Fibroblast of skin of right quadriceps (primary cell): ENCODE results near the gene LZIC.

Experiments used
- DNase-seq: peaks from one replicate; pipeline ENCODE4 v3.0.0-alpha.2; 2013

LZIC gene

GRCh38 chr1:9910076-9910422 lies 33.1 kb downstream of the LZIC start, which contains the start of gene CTNNBIP1:
CTNNBIP1 (minus strand) TSS chr1:9910269; CDS start chr1:9872064, 38,205 bp downstream.
- DNase-seq, result no peak

GRCh38 chr1:9909234-9910046 lies 33.8 kb downstream of the LZIC start:
- DNase-seq, result no peak

- DNase-seq, result no peak
These were observed 34.3 kb downstream of the LZIC start for GRCh38 chr1:9908871-9909233.

GRCh38 chr1:9907441-9907840 lies 35.8 kb downstream of the LZIC start:
- no peak for DNase-seq

GRCh38 chr1:9906466-9906865 lies 36.7 kb downstream of the LZIC start:
- no peak for DNase-seq

- DNase-seq, result peak; percentile 49
These were observed 38.2 kb downstream of the LZIC start for GRCh38 chr1:9905010-9905409.

GRCh38 chr1:9904596-9904995 lies 38.6 kb downstream of the LZIC start:
- peak; percentile 37 for DNase-seq

GRCh38 chr1:9903801-9904527 lies 39.2 kb downstream of the LZIC start:
- no peak for DNase-seq

- DNase-seq, result no peak
These were observed 41.1 kb downstream of the LZIC start for GRCh38 chr1:9902060-9902452.

GRCh38 chr1:9901148-9902059 lies 41.8 kb downstream of the LZIC start:
- no peak for DNase-seq

GRCh38 chr1:9900142-9901043 lies 42.8 kb downstream of the LZIC start:
- no peak for DNase-seq

GRCh38 chr1:9894115-9894514 lies 49.1 kb downstream of the LZIC start:
- no peak for DNase-seq

GRCh38 chr1:9892563-9893528 lies 50.3 kb downstream of the LZIC start:
- peak; percentile 84 for DNase-seq

GRCh38 chr1:9891207-9891606 lies 52.0 kb downstream of the LZIC start:
- peak; percentile 53 for DNase-seq

GRCh38 chr1:9890224-9890731 lies 52.9 kb downstream of the LZIC start:
- peak; percentile 94 for DNase-seq

- no peak for DNase-seq
These were observed 53.8 kb downstream of the LZIC start for GRCh38 chr1:9889411-9889810.

- DNase-seq, result no peak
These were observed 54.3 kb downstream of the LZIC start for GRCh38 chr1:9888886-9889285.

GRCh38 chr1:9887070-9887469 lies 56.1 kb downstream of the LZIC start:
- DNase-seq, result no peak

- no peak for DNase-seq
These were observed 57.0 kb downstream of the LZIC start for GRCh38 chr1:9886092-9886742.

- no peak for DNase-seq
These were observed 58.4 kb downstream of the LZIC start for GRCh38 chr1:9884805-9885204.
